ENCODE results near the gene GGA2.

- no peak for TF ChIP-seq POLR2A (IDR thresholded peaks at IDR 0.05)
- TF ChIP-seq, protein P1, sequence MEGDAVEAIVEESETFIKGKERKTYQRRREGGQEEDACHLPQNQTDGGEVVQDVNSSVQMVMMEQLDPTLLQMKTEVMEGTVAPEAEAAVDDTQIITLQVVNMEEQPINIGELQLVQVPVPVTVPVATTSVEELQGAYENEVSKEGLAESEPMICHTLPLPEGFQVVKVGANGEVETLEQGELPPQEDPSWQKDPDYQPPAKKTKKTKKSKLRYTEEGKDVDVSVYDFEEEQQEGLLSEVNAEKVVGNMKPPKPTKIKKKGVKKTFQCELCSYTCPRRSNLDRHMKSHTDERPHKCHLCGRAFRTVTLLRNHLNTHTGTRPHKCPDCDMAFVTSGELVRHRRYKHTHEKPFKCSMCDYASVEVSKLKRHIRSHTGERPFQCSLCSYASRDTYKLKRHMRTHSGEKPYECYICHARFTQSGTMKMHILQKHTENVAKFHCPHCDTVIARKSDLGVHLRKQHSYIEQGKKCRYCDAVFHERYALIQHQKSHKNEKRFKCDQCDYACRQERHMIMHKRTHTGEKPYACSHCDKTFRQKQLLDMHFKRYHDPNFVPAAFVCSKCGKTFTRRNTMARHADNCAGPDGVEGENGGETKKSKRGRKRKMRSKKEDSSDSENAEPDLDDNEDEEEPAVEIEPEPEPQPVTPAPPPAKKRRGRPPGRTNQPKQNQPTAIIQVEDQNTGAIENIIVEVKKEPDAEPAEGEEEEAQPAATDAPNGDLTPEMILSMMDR (IDR thresholded peaks at IDR 0.05), result no peak
These were observed 6.3 kb upstream of the GGA2 start for GRCh38 chr16:23516366-23517137.
